Activated naive CD8-positive, alpha-beta T cell treated with anti-CD3 and anti-CD28 coated beads, Interleukin-2, amount 10 ng/mL, durations not matched to agents 7 days and 5 days (primary cell): ENCODE results near the gene RSRC2. TPM values are rescaled to one million over a fixed set of nuclear protein-coding genes. Genes with fewer than 3 reads are reported as not detected.
"Not testable (repeated sequence)": the region's sequence is repeated elsewhere in the genome, so short reads cannot be mapped to it uniquely, and the experiment has no call there.

Source experiments
- ATAC-seq: fragments of 150-1000 bp; cut with Tn5 transposase; one replicate; pipeline ENCODE4 v1.10.0; 2021; ENCODE audit warnings: low read depth, moderate library complexity
- POLR2A ChIA-PET: fragments of 350-600 bp; sonication (Branson Sonifier 250); formaldehyde crosslinking; loops from one replicate; lab custom pipeline; 2021; ENCODE audit warnings: antibody characterized with exemption; lab: Charles Lee
- DNase-seq: peaks from one replicate; pipeline ENCODE4 v3.0.0; 2021
- H3K27ac Mint-ChIP-seq: one replicate; pipeline ENCODE4 v1.8.0; 2022; ENCODE audit warnings: mild to moderate bottlenecking, mixed read lengths
- H3K27me3 Mint-ChIP-seq: one replicate; pipeline ENCODE4 v1.8.0; 2022; ENCODE audit warnings: mild to moderate bottlenecking, moderate library complexity, mixed read lengths
- H3K36me3 Mint-ChIP-seq: one replicate; pipeline ENCODE4 v1.8.0; 2021; ENCODE audit warnings: mild to moderate bottlenecking, mixed read lengths
- H3K4me1 Mint-ChIP-seq: one replicate; pipeline ENCODE4 v1.8.0; 2021; ENCODE audit warnings: mixed read lengths
- H3K4me3 Mint-ChIP-seq: one replicate; pipeline ENCODE4 v1.8.0; 2022; ENCODE audit warnings: mild to moderate bottlenecking, moderate library complexity, mixed read lengths
- H3K9me3 Mint-ChIP-seq: one replicate; pipeline ENCODE4 v1.8.0; 2021; ENCODE audit warnings: mixed read lengths
- total RNA-seq, 2 experiments: library from RNA; stranded (reverse); gene quantifications; one replicate each; pipeline ENCODE4 v1.2.3, GENCODE V29; 2021

The RSRC2 gene
- total RNA-seq, 2 experiments from 2014 or later, result 108 to 115 TPM

- ATAC-seq, result peak; percentile 53
- H3K27me3 Mint-ChIP-seq, result no peaks in the 10 kb centered on the region
- H3K36me3 Mint-ChIP-seq, result peaks cover 17% of the 10 kb centered on the region
- no peak overlapping the region for H3K27ac Mint-ChIP-seq
- no peak overlapping the region for H3K4me3 Mint-ChIP-seq
- DNase-seq, result no peak
- POLR2A ChIA-PET, result interaction anchor here (0.6 to 2.5 kb wide), 7 partner anchors 14 to 139 kb away, joined by 3 to 12 read pairs (median 4); partner anchors contain the start of gene CLIP1
- peaks cover 12% of the 10 kb centered on the region for H3K4me1 Mint-ChIP-seq
- no peaks in the 10 kb centered on the region for H3K9me3 Mint-ChIP-seq
These were observed 55.2 kb downstream of the RSRC2 start for GRCh38 chr12:122471324-122472226.

- H3K4me3 Mint-ChIP-seq, H3K36me3 Mint-ChIP-seq, H3K27me3 Mint-ChIP-seq, ATAC-seq, H3K9me3 Mint-ChIP-seq, H3K27ac Mint-ChIP-seq: not testable (repeated sequence)
- POLR2A ChIA-PET, result interaction anchor here (1.8 to 2.5 kb wide), 2 partner anchors 49 to 71 kb away, joined by 6 to 12 read pairs; partner anchors contain the start of gene CLIP1
- H3K4me1 Mint-ChIP-seq, result peaks cover 12% of the 10 kb centered on the region
- DNase-seq, result peak; percentile 12
These were observed 56.2 kb downstream of the RSRC2 start for GRCh38 chr12:122470576-122470975.

GRCh38 chr12:122469856-122470255 lies 56.9 kb downstream of the RSRC2 start:
- H3K9me3 Mint-ChIP-seq, H3K36me3 Mint-ChIP-seq, H3K27ac Mint-ChIP-seq, DNase-seq, ATAC-seq, H3K4me3 Mint-ChIP-seq, POLR2A ChIA-PET, H3K27me3 Mint-ChIP-seq, H3K4me1 Mint-ChIP-seq: not testable (repeated sequence)

GRCh38 chr12:122467983-122468382 lies 58.8 kb downstream of the RSRC2 start:
- H3K27ac Mint-ChIP-seq, result no peak overlapping the region
- peak; percentile 1 for DNase-seq
- POLR2A ChIA-PET, result no interaction called here
- H3K36me3 Mint-ChIP-seq, result no peaks in the 10 kb centered on the region
- no peak overlapping the region for H3K4me3 Mint-ChIP-seq
- H3K4me1 Mint-ChIP-seq, result peaks cover 6% of the 10 kb centered on the region
- no peaks in the 10 kb centered on the region for H3K9me3 Mint-ChIP-seq
- ATAC-seq, result no peak
- H3K27me3 Mint-ChIP-seq, result no peaks in the 10 kb centered on the region

- H3K27ac Mint-ChIP-seq, DNase-seq, ATAC-seq, H3K36me3 Mint-ChIP-seq, H3K27me3 Mint-ChIP-seq, H3K4me1 Mint-ChIP-seq, POLR2A ChIA-PET, H3K4me3 Mint-ChIP-seq, H3K9me3 Mint-ChIP-seq: not testable (repeated sequence)
These were observed 62.3 kb downstream of the RSRC2 start for GRCh38 chr12:122464317-122465042.

- no peak for DNase-seq
- Mint-ChIP-seq H3K27ac (no peak overlapping the region), H3K9me3 (no peaks in the 10 kb centered on the region), H3K27me3 (no peaks in the 10 kb centered on the region), H3K4me1 (peaks cover 4% of the 10 kb centered on the region), H3K36me3 (no peaks in the 10 kb centered on the region), H3K4me3 (no peak overlapping the region)
- POLR2A ChIA-PET, result no interaction called here
- ATAC-seq, result no peak
These were observed 66.1 kb downstream of the RSRC2 start for GRCh38 chr12:122460641-122461040.

- no peaks in the 10 kb centered on the region for H3K9me3 Mint-ChIP-seq
- POLR2A ChIA-PET, result no interaction called here
- H3K27ac Mint-ChIP-seq, result no peak overlapping the region
- no peak for DNase-seq
- H3K4me3 Mint-ChIP-seq, result no peak overlapping the region
- no peaks in the 10 kb centered on the region for H3K36me3 Mint-ChIP-seq
- ATAC-seq, result no peak
- H3K27me3 Mint-ChIP-seq, result no peaks in the 10 kb centered on the region
- peaks cover 4% of the 10 kb centered on the region for H3K4me1 Mint-ChIP-seq
These were observed 66.7 kb downstream of the RSRC2 start for GRCh38 chr12:122460061-122460460.

- POLR2A ChIA-PET, result no interaction called here
- H3K27ac Mint-ChIP-seq, result no peak overlapping the region
- H3K27me3 Mint-ChIP-seq, result no peaks in the 10 kb centered on the region
- H3K4me3 Mint-ChIP-seq, result no peak overlapping the region
- ATAC-seq (no peak), DNase-seq (peak; percentile 9)
- H3K36me3 Mint-ChIP-seq, result no peaks in the 10 kb centered on the region
- no peaks in the 10 kb centered on the region for H3K9me3 Mint-ChIP-seq
- H3K4me1 Mint-ChIP-seq, result peaks cover 6% of the 10 kb centered on the region
These were observed 67.5 kb downstream of the RSRC2 start for GRCh38 chr12:122459211-122459610.

- no peak overlapping the region for H3K4me3 Mint-ChIP-seq
- H3K27me3 Mint-ChIP-seq, result no peaks in the 10 kb centered on the region
- no peak for ATAC-seq
- H3K36me3 Mint-ChIP-seq, result no peaks in the 10 kb centered on the region
- no peaks in the 10 kb centered on the region for H3K9me3 Mint-ChIP-seq
- DNase-seq, result peak; percentile 24
- POLR2A ChIA-PET, result no interaction called here
- no peak overlapping the region for H3K27ac Mint-ChIP-seq
- peaks cover 12% of the 10 kb centered on the region for H3K4me1 Mint-ChIP-seq
These were observed 68.4 kb downstream of the RSRC2 start for GRCh38 chr12:122458105-122459035.

- Mint-ChIP-seq H3K9me3 (no peaks in the 10 kb centered on the region), H3K27me3 (no peaks in the 10 kb centered on the region), H3K4me3 (no peak overlapping the region), H3K27ac (peak overlapping the region; percentile 21), H3K36me3 (no peaks in the 10 kb centered on the region), H3K4me1 (peaks cover 19% of the 10 kb centered on the region)
- ATAC-seq (no peak), DNase-seq (peak; percentile 9)
- POLR2A ChIA-PET, result no interaction called here
These were observed 69.1 kb downstream of the RSRC2 start for GRCh38 chr12:122457627-122458026.

GRCh38 chr12:122454739-122455138 lies 72.0 kb downstream of the RSRC2 start:
- no peaks in the 10 kb centered on the region for H3K27me3 Mint-ChIP-seq
- POLR2A ChIA-PET, result interaction anchor here (0.5 to 1.6 kb wide), 4 partner anchors 8 to 188 kb away, joined by 3 to 6 read pairs (median 4); partner anchors contain the start of gene ZCCHC8
- no peaks in the 10 kb centered on the region for H3K9me3 Mint-ChIP-seq
- DNase-seq (no peak), ATAC-seq (no peak)
- H3K4me1 Mint-ChIP-seq, result peaks cover 26% of the 10 kb centered on the region
- no peaks in the 10 kb centered on the region for H3K36me3 Mint-ChIP-seq
- peak overlapping the region; percentile 99 for H3K27ac Mint-ChIP-seq
- no peak overlapping the region for H3K4me3 Mint-ChIP-seq

- peak overlapping the region; percentile 83 for H3K4me3 Mint-ChIP-seq
These were observed 72.5 kb downstream of the RSRC2 start for GRCh38 chr12:122454250-122454721.

More at GRCh38 chr12:122454250-122454721, 72.5 kb downstream of the RSRC2 start:
- Mint-ChIP-seq H3K9me3 (no peaks in the 10 kb centered on the region), H3K27ac (peak overlapping the region; percentile 99), H3K4me1 (peaks cover 26% of the 10 kb centered on the region), H3K27me3 (no peaks in the 10 kb centered on the region), H3K36me3 (no peaks in the 10 kb centered on the region)
- DNase-seq (peak; percentile 34), ATAC-seq (peak; percentile 4)
- POLR2A ChIA-PET, result interaction anchor here (0.6 to 1.6 kb wide), 4 partner anchors 9 to 55 kb away, joined by 3 to 6 read pairs (median 4); partner anchors contain the start of gene ZCCHC8
